COLO668 (cell line): ENCODE data around the gene RNF130.
A peak's percentile ranks its signal among the peaks of the same experiment; 100 is the strongest.
"Not testable (repeated sequence)": the region's sequence is repeated elsewhere in the genome, so short reads cannot be mapped to it uniquely, and the experiment has no call there.

Source experiments
- DNase-seq: peaks from one replicate; lab custom pipeline; 2025; ENCODE audit not compliant: unreplicated experiment; lab: John Stamatoyannopoulos, UW

RNF130 gene

GRCh38 chr5:180103487-180104167 is 32.1 kb upstream of the RNF130 start:
- no peak for DNase-seq

GRCh38 chr5:180102636-180103035 is 31.1 kb upstream of the RNF130 start:
- DNase-seq, result no peak

- no peak for DNase-seq
Observed at GRCh38 chr5:180101451-180102105, 30.0 kb upstream of the RNF130 start.

DNA sequence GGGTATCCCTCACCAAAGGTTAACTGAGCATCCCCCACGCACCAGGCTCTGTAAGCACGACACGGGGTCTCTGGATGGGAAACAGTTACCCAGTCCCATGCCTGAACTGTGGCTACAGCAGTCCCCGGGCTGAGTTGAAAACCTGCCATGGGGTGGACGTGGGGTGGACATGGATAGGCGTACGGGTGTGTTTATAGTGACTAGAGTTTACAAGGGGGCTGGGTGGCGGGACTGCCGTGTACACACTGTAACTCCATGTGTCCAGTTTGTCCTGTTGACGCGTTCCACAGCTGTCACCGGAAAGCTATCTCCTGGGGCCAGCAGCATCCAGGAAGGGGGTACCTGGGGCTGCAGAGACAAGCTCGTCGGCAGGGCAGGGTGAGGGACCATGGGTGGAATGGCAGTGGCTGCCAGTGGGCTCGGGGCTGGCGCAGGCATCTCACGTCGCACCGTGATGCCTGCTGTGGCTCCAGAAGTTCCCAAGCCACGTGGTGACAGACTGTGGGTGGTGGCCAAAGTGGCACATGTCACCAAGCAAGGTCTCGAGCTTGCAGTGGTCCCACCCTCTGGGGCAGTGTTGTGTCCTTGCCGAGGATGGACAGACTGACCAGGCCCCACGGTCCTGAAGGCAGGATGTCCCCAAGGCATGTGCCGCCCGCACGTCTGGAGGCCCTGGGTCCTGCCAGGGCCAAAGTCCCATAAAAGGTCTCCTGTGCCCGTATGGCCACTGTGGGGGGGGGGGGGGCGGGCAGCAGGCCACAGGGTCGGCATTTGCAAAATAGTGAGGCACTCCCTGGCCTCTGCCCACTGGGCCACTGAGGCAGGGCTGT is 29.3 kb upstream of the RNF130 start:
- DNase-seq, result no peak

GRCh38 chr5:180099733-180100611 is 28.4 kb upstream of the RNF130 start:
- DNase-seq, result no peak

DNA sequence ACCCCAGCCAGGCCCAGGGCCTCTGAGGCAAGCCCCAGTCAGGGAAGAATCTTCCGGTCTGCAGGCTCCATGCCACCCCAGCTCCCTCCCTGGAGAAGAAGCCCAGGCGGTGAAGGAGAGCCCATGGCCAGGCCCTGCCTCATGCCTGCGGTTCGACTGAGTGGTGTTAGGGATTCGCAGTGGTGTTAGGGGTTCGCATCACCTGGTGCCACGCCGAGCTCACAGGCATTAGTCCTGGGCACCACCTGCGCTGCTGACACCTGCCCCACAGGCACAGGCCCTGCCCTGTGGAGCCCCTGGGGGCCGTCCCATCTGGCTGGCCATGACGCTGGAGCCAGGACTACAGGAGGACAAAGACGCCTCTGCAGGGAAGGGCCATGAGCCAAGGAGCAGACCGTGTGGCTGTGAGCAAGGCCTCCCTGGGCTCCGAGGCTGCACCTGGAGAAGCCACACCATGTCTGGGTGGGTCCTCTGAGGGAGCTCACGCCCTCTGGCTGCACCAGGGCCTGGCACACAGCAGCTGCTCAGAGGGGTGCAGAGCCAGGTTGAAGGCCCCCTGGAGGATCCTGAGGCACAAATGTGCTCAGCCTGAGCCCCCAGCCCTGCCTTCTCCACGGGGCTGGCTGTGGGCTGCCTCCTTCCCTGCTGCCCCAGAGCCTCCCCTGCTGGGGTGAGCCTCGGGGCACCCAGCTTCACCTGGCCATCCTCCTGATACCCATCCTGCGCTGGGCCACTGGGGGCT is 27.6 kb upstream of the RNF130 start:
- DNase-seq, result no peak

- DNase-seq, result no peak
Observed at GRCh38 chr5:180098526-180098925, 27.0 kb upstream of the RNF130 start.

DNA sequence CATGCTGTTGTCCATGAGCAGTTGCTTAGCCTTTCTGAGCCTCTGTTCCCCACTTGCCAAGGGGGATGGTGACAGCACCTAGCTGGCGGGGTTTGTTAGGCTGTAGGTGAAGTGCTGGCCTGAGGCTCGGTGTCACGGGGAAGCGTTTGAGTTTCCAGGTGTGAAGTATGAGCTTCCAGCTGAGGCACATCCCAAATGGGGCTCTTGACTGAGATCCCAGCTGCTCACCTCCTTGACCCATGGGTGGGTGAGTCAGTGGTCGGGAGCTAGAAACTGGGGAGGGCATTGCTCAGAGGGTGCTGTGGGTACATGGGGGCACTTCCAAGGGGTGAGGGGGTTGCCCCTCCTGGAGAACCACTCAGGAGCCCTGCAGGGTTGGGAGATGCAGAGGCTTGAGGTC is 26.4 kb upstream of the RNF130 start:
- no peak for DNase-seq

- no peak for DNase-seq
Observed at GRCh38 chr5:180097163-180097894, 25.8 kb upstream of the RNF130 start.

DNA sequence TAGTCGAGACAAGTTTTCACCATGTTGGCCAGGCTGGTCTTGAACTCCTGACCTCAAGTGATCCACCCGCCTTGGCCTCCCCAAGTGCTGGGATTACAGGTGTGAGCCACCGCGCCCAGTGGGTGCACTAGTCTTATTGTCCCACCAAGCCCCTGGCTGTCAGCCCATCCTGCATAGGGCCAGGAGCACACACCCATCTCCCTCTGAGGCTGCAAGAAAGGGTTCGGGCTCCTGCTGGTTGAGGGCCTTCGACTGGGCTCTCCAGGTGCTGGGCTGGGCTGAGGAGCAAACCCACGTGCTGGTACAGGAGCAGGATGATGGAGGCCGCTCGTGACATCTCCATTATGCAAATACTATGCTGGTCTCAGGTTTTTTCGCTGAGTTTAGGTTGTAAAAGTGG is 25.1 kb upstream of the RNF130 start:
- DNase-seq, result no peak

DNA sequence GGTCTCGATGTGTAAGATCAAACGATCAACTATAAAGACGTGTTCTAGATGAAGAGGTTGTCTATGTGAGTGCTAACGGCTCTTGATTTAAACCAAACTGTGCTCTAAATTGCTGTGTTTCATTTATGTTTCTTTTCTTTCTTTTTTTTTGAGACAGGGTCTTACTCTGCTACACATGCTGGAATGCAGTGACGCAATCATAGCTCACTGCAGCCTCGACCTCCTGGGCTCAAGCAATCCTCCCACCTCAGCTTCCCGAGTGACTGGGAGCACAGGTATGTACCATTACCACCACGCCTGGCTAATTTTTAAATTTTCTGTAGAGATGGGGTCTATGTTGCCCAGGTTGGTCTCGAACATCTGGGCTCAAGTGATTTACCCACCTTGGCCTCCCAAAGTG is 24.0 kb upstream of the RNF130 start:
- DNase-seq, result no peak

DNA sequence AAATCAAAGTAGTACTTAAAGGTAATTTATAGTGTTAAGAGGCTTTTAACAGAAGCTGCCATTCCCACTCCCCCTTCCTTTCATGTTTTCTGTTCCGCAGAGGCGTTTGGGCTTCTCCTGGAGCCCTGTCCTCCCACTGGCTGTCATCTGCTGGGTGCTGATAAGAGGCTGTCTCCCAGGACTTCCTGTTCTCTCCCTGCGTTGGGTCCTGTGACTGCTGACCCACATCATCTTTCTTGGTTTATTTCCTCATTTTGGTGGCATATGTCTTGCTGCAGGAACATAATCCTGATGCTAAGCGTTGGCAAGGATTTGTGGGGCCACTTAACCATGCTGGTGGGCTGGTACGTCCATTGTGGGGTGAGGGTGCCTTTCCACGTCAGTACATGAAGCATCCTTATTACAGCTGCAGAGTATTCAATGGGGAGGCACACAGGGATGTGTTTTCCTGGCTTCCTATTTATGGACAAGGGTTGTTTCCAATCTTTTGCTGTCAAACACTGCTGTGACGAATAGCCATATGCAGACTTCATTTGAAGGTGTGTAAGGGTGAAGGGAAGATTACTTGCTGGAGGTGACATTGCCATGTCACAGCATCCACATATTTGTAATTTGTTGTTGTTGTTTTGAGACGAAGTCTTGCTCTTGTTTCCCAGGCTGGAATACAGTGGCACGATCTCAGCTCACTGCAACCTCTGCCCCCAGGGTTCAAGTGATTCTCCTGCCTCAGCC is 22.3 kb upstream of the RNF130 start:
- DNase-seq, result no peak

GRCh38 chr5:180093241-180093640 is 21.7 kb upstream of the RNF130 start:
- DNase-seq, result no peak

GRCh38 chr5:180090769-180091546 is 19.4 kb upstream of the RNF130 start:
- DNase-seq, result peak; percentile 6

DNA sequence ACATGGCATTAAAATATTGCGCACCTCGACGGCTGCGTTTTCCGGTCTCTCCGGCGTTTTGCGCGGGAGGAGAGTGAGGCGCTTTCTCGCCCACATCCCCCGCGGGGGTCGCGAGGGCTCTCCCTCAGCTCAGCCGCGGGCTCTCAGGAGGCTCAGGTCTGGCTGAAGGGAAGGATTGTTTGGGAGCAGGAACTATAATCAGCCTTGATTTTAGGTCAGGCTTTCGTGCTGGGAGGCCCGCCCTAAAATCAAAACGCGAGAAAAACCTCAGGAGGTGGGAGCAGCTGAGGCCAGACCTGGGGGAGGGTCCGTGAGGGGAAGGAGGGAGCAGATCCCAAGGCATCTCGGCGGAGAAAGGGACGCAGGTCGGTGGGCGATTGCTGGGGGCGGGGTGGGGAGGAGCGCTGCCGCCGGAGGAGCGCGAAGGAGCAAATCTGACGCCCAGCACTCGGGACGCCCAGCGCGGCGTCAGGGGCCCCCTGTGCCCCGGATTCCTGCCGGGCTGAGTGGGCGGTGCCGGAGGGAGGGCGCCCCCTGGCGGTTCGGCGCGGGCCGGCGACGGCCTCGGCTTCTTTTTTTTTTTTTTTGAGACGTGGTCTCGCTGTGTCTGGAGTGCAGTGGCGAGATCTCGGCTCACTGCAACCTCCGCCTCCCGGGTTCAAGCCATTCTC is 18.7 kb upstream of the RNF130 start:
- DNase-seq, result peak; percentile 21

- not testable (repeated sequence) for DNase-seq
Observed at GRCh38 chr5:180089628-180090027, 18.1 kb upstream of the RNF130 start.

GRCh38 chr5:180088561-180088960 is 17.0 kb upstream of the RNF130 start:
- no peak for DNase-seq
